ENCODE data around the gene WNT8B. TPM values are rescaled to one million over a fixed set of nuclear protein-coding genes. Genes with fewer than 3 reads are reported as not detected.

The WNT8B gene
- total and polyA plus RNA-seq, 10 of the 15 experiments (the other 5 are each of a cell fraction or from before 2014, with no cell fraction given): not detected

GRCh38 chr10:100419911-100420449, 42.8 kb upstream of the WNT8B start:
- Histone ChIP-seq H2AFZ (ENCODE audit: control insufficient read depth, low read depth, low read length) (no peak overlapping the region), H3K9ac (ENCODE audit: control insufficient read depth, insufficient read depth, low read length) (no peak overlapping the region), H4K20me1 (ENCODE audit: control insufficient read depth, insufficient read depth) (no peaks in the 10 kb centered on the region), H3K27ac (ENCODE audit: control insufficient read depth, insufficient read depth) (no peak overlapping the region), H3K9me3 (replicated peaks; ENCODE audit: control insufficient read depth, insufficient read depth, low read length) (no peaks in the 10 kb centered on the region), H3K4me1 (ENCODE audit: control insufficient read depth, insufficient read depth, low read length) (no peaks in the 10 kb centered on the region), H3K4me2 (ENCODE audit: control insufficient read depth, insufficient read depth) (no peak overlapping the region), H3K4me3 (no peak overlapping the region), H3K36me3 (ENCODE audit: control insufficient read depth in 2 of 2, insufficient read depth in 2 of 2, low read length in 1 of 2) (no peaks in the 10 kb centered on the region), H3K79me2 (ENCODE audit: control insufficient read depth, insufficient read depth, low read length) (no peaks in the 10 kb centered on the region), H3K27me3 (replicated peaks in 1 of 2; ENCODE audit: control insufficient read depth in 2 of 2, insufficient read depth in 2 of 2, low read length in 1 of 2) (no peaks in the 10 kb centered on the region; a peak in 2 of 4 replicates)
- BruUV-seq (replicated peaks): no TSS peak
- ATAC-seq (no peak), FAIRE-seq (no peak), DNase-seq (ENCODE audit: low read depth, low spot score) (no peak)
- SMC1A ChIA-PET (ENCODE audit: uncharacterized antibody, unreplicated experiment): no interaction called here
- in situ Hi-C loops (cut with MboI) (no loop called here), intact Hi-C loops (cut with micrococcal nuclease; ENCODE audit: unreplicated experiment) (no loop called here)
- POLR2A ChIA-PET: no interaction called here
- 13% methylated on average over 4 of the region's 4 CpGs for WGBS (ENCODE audit: insufficient coverage, insufficient replicate concordance, low lambda C conversion rate, missing lambda C conversion rate)
- TF ChIP-seq, protein P1, sequence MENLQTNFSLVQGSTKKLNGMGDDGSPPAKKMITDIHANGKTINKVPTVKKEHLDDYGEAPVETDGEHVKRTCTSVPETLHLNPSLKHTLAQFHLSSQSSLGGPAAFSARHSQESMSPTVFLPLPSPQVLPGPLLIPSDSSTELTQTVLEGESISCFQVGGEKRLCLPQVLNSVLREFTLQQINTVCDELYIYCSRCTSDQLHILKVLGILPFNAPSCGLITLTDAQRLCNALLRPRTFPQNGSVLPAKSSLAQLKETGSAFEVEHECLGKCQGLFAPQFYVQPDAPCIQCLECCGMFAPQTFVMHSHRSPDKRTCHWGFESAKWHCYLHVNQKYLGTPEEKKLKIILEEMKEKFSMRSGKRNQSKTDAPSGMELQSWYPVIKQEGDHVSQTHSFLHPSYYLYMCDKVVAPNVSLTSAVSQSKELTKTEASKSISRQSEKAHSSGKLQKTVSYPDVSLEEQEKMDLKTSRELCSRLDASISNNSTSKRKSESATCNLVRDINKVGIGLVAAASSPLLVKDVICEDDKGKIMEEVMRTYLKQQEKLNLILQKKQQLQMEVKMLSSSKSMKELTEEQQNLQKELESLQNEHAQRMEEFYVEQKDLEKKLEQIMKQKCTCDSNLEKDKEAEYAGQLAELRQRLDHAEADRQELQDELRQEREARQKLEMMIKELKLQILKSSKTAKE (IDR thresholded peaks at IDR 0.05; ENCODE audit: low read depth, poor library complexity, severe bottlenecking): no peak
- TF ChIP-seq PAX8 (IDR thresholded peaks at IDR 0.05): no peak
- TF ChIP-seq SUZ12 (IDR thresholded peaks at IDR 0.05; ENCODE audit: unreplicated experiment): no peak
- no peak for TF ChIP-seq NFYA (IDR thresholded peaks at IDR 0.05; ENCODE audit: borderline replicate concordance, low read depth, low read length)
- no peak for TF ChIP-seq ZNF24 (IDR thresholded peaks at IDR 0.05)
- TF ChIP-seq ATF3 (IDR thresholded peaks at IDR 0.05; ENCODE audit: borderline replicate concordance, extremely low read depth, low read depth, low read length): no peak
- no peak for TF ChIP-seq PML (IDR thresholded peaks at IDR 0.05; ENCODE audit: low read length)
- no peak for TF ChIP-seq CHD1 (IDR thresholded peaks at IDR 0.05; ENCODE audit: low read depth, low read length)
- TF ChIP-seq LARP7 (IDR thresholded peaks at IDR 0.05): no peak
- no peak for TF ChIP-seq YBX1 (IDR thresholded peaks at IDR 0.05)
- TF ChIP-seq MTA2 (IDR thresholded peaks at IDR 0.05; ENCODE audit: low read depth): no peak
- TF ChIP-seq BCL11A (IDR thresholded peaks at IDR 0.05; ENCODE audit: low read depth, low read length): no peak
- TF ChIP-seq RELB (IDR thresholded peaks at IDR 0.05; ENCODE audit: low read depth): no peak
- TF ChIP-seq ZBED1 (IDR thresholded peaks at IDR 0.05; ENCODE audit: borderline replicate concordance): no peak
- TF ChIP-seq SREBF1 (IDR thresholded peaks at IDR 0.05; ENCODE audit: low read length): no peak
- no peak for TF ChIP-seq POU2F2 (IDR thresholded peaks at IDR 0.05; ENCODE audit: borderline replicate concordance, low read depth, low read length)
- no peak for TF ChIP-seq STAT1 (conservative IDR thresholded peaks at IDR 0.05)
- RAD21 ChIA-PET (ENCODE audit: unreplicated experiment): no interaction called here
- CTCF ChIA-PET: no interaction called here

Data from GM12878 (cell line).